ENCODE data around the gene TFR2. TPM values are rescaled to one million over a fixed set of nuclear protein-coding genes. Genes with fewer than 3 reads are reported as not detected.

The TFR2 gene
- total RNA-seq, 1 donor from 2014 or later = 0.50 TPM

DNA sequence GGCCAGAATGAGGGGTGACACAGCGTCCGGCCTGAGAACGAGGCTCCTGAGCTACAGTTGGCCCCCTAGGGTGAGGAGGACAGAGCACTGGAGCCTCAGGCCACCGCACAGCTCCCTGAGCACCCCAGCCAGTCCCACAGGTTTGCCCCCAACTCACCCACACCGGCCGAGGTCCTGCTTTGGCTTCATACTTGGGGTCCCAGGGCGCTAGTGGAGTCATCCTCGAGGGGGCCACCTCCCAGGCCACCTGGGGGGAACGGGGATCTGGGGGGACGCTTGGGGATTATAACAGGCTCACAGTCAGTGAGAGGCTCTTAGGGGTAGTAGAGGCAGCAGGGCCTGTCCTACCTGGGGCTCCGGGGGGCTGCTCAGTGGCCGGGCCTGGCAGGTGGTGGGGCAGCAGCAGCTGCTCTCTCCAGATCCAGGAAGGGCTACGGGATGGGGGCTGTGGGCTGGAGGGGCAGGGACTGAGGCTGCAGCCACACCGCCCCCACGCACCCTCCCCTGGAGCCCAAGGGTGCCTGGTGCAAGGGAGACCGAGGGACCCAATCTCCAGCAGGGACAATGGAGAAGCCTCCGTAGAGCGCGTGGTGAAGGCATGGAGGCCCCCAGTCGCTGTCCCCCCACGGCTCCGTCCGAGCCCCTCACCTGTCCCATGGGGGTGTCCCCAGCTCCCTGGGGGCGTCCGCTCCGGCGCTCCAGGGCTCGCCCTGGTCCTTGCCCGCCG is 68.2 kb downstream of the TFR2 start:
- Mint-ChIP-seq H3K36me3 (ENCODE audit: low read depth, unreplicated experiment) (peaks cover 4% of the 10 kb centered on the region), H3K9me3 (ENCODE audit: unreplicated experiment) (no peaks in the 10 kb centered on the region), H3K4me3 (ENCODE audit: unreplicated experiment) (no peak overlapping the region), H3K4me1 (ENCODE audit: low read depth, unreplicated experiment) (peaks cover 6% of the 10 kb centered on the region), H3K27me3 (ENCODE audit: low read depth, unreplicated experiment) (peaks cover 5% of the 10 kb centered on the region), H3K27ac (ENCODE audit: unreplicated experiment) (no peak overlapping the region)
- DNase-seq (ENCODE audit: low read depth) = no peak
- H2AFZ ChIP-seq (ENCODE audit: low read depth, low read length) = no peak overlapping the region
- no peak overlapping the region for H3K9ac ChIP-seq (ENCODE audit: low read length)
- no peaks in the 10 kb centered on the region for H3K9me3 ChIP-seq (ENCODE audit: insufficient read depth, low read depth, low read length)
- H4K20me1 ChIP-seq (ENCODE audit: insufficient read depth, low read length) = no peaks in the 10 kb centered on the region
- H3K27me3 ChIP-seq (ENCODE audit: insufficient read depth, low read length) = no peaks in the 10 kb centered on the region
- H3K27ac ChIP-seq (ENCODE audit: low read depth, low read length) = no peak overlapping the region
- TF ChIP-seq EZH2 (IDR thresholded peaks at IDR 0.05; ENCODE audit: insufficient read depth, low read length) = no peak
- TF ChIP-seq, protein P1, sequence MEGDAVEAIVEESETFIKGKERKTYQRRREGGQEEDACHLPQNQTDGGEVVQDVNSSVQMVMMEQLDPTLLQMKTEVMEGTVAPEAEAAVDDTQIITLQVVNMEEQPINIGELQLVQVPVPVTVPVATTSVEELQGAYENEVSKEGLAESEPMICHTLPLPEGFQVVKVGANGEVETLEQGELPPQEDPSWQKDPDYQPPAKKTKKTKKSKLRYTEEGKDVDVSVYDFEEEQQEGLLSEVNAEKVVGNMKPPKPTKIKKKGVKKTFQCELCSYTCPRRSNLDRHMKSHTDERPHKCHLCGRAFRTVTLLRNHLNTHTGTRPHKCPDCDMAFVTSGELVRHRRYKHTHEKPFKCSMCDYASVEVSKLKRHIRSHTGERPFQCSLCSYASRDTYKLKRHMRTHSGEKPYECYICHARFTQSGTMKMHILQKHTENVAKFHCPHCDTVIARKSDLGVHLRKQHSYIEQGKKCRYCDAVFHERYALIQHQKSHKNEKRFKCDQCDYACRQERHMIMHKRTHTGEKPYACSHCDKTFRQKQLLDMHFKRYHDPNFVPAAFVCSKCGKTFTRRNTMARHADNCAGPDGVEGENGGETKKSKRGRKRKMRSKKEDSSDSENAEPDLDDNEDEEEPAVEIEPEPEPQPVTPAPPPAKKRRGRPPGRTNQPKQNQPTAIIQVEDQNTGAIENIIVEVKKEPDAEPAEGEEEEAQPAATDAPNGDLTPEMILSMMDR (IDR thresholded peaks at IDR 0.05; ENCODE audit: insufficient read depth, low read depth, low read length) = no peak
- H3K36me3 ChIP-seq (ENCODE audit: insufficient read depth, low read length) = no peaks in the 10 kb centered on the region
- peaks cover 24% of the 10 kb centered on the region for H3K4me1 ChIP-seq (ENCODE audit: insufficient read depth, low read length)
- no peak overlapping the region for H3K4me2 ChIP-seq (ENCODE audit: low read length)
- H3K79me2 ChIP-seq (ENCODE audit: insufficient read depth, low read length) = no peaks in the 10 kb centered on the region
- H3K4me3 ChIP-seq (ENCODE audit: insufficient read depth, low read depth, low read length) = no peak overlapping the region
- FAIRE-seq = no peak

- TF ChIP-seq, protein P1 (IDR thresholded peaks at IDR 0.05; ENCODE audit: insufficient read depth, low read depth, low read length) = no peak
- TF ChIP-seq EZH2 (IDR thresholded peaks at IDR 0.05; ENCODE audit: insufficient read depth, low read length) = no peak
- DNase-seq (ENCODE audit: low read depth) (no peak), FAIRE-seq (no peak)
- Mint-ChIP-seq H3K27me3 (ENCODE audit: low read depth, unreplicated experiment) (peaks cover 5% of the 10 kb centered on the region), H3K9me3 (ENCODE audit: unreplicated experiment) (no peaks in the 10 kb centered on the region), H3K4me3 (ENCODE audit: unreplicated experiment) (no peak overlapping the region), H3K36me3 (ENCODE audit: low read depth, unreplicated experiment) (peaks cover 4% of the 10 kb centered on the region), H3K27ac (ENCODE audit: unreplicated experiment) (no peak overlapping the region), H3K4me1 (ENCODE audit: low read depth, unreplicated experiment) (peaks cover 6% of the 10 kb centered on the region)
- Histone ChIP-seq H3K9me3 (ENCODE audit: insufficient read depth, low read depth, low read length) (no peaks in the 10 kb centered on the region), H3K79me2 (ENCODE audit: insufficient read depth, low read length) (no peaks in the 10 kb centered on the region), H3K27me3 (ENCODE audit: insufficient read depth, low read length) (no peaks in the 10 kb centered on the region), H3K9ac (ENCODE audit: low read length) (no peak overlapping the region), H3K36me3 (ENCODE audit: insufficient read depth, low read length) (no peaks in the 10 kb centered on the region), H4K20me1 (ENCODE audit: insufficient read depth, low read length) (no peaks in the 10 kb centered on the region), H3K4me3 (ENCODE audit: insufficient read depth, low read depth, low read length) (no peak overlapping the region), H3K4me2 (ENCODE audit: low read length) (no peak overlapping the region), H3K4me1 (ENCODE audit: insufficient read depth, low read length) (peaks cover 28% of the 10 kb centered on the region), H3K27ac (ENCODE audit: low read depth, low read length) (no peak overlapping the region), H2AFZ (ENCODE audit: low read depth, low read length) (no peak overlapping the region)
Observed at GRCh38 chr7:100572281-100572948, 68.9 kb downstream of the TFR2 start.

DNA sequence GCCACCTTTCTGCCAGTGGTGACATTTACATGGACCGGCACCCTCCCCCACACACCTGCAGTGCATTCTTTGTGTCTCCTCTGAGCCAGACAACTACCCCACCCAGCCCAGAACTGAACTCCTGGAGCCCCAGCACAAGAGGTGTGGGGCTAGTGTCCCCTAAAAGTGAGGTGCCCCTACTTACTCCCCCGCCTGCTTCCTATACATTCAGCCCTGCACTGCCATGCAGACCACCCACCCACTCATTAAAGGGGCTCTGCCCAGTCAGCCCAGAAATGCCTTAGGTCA is 69.6 kb downstream of the TFR2 start:
- Histone ChIP-seq H3K9ac (ENCODE audit: low read length) (no peak overlapping the region), H3K36me3 (ENCODE audit: insufficient read depth, low read length) (no peaks in the 10 kb centered on the region), H4K20me1 (ENCODE audit: insufficient read depth, low read length) (no peaks in the 10 kb centered on the region), H3K4me1 (ENCODE audit: insufficient read depth, low read length) (peaks cover 29% of the 10 kb centered on the region), H3K4me3 (ENCODE audit: insufficient read depth, low read depth, low read length) (no peak overlapping the region), H3K27me3 (ENCODE audit: insufficient read depth, low read length) (no peaks in the 10 kb centered on the region), H3K9me3 (ENCODE audit: insufficient read depth, low read depth, low read length) (no peaks in the 10 kb centered on the region), H3K79me2 (ENCODE audit: insufficient read depth, low read length) (no peaks in the 10 kb centered on the region), H3K27ac (ENCODE audit: low read depth, low read length) (no peak overlapping the region), H3K4me2 (ENCODE audit: low read length) (no peak overlapping the region), H2AFZ (ENCODE audit: low read depth, low read length) (no peak overlapping the region)
- peaks cover 6% of the 10 kb centered on the region for H3K4me1 Mint-ChIP-seq (ENCODE audit: low read depth, unreplicated experiment)
- no peaks in the 10 kb centered on the region for H3K9me3 Mint-ChIP-seq (ENCODE audit: unreplicated experiment)
- H3K36me3 Mint-ChIP-seq (ENCODE audit: low read depth, unreplicated experiment) = peaks cover 4% of the 10 kb centered on the region
- peak overlapping the region; percentile 59 for H3K27ac Mint-ChIP-seq (ENCODE audit: unreplicated experiment)
- FAIRE-seq (no peak), DNase-seq (ENCODE audit: low read depth) (no peak)
- H3K27me3 Mint-ChIP-seq (ENCODE audit: low read depth, unreplicated experiment) = peaks cover 5% of the 10 kb centered on the region
- H3K4me3 Mint-ChIP-seq (ENCODE audit: unreplicated experiment) = no peak overlapping the region
- TF ChIP-seq EZH2 (IDR thresholded peaks at IDR 0.05; ENCODE audit: insufficient read depth, low read length) = no peak
- TF ChIP-seq, protein P1 (IDR thresholded peaks at IDR 0.05; ENCODE audit: insufficient read depth, low read depth, low read length) = no peak
